ENCODE data around the gene GABRE. TPM values are rescaled to one million over a fixed set of nuclear protein-coding genes. Genes with fewer than 3 reads are reported as not detected.

GABRE gene
- total RNA-seq, 1 donor from 2014 or later, result 13.5 TPM

DNA sequence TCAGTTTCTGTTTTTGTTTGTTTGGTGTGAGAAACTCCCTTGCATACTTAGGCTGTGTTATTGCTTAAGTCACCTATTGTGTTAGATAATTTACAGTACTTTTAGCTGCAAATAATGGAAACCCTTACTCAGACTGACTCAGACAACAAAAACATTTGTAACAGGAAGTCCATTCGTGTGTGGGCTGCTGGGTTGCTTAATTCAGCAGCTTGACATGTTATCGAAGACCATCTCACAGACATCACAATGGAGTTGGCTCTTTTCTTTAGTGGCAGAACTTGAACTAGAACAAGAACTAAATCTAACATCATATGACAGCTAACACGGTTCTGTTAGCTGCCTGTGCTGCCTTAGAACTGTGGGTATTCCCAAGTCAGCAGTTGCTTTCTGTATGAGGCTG, 9.9 kb upstream of the GABRE start:
- H3K4me1 ChIP-seq, result no peaks in the 10 kb centered on the region
- DNase-seq (ENCODE audit: low spot score in 2 of 2), result no peak
- H3K4me3 ChIP-seq, result no peak overlapping the region
- intact Hi-C loops (cut with DNase I), result no loop called here
- no peaks in the 10 kb centered on the region for H3K9me3 ChIP-seq
- no peaks in the 10 kb centered on the region for H3K36me3 ChIP-seq
- no peak overlapping the region for H3K27ac ChIP-seq
- H3K27me3 ChIP-seq, result no peaks in the 10 kb centered on the region
- TF ChIP-seq, protein P1, sequence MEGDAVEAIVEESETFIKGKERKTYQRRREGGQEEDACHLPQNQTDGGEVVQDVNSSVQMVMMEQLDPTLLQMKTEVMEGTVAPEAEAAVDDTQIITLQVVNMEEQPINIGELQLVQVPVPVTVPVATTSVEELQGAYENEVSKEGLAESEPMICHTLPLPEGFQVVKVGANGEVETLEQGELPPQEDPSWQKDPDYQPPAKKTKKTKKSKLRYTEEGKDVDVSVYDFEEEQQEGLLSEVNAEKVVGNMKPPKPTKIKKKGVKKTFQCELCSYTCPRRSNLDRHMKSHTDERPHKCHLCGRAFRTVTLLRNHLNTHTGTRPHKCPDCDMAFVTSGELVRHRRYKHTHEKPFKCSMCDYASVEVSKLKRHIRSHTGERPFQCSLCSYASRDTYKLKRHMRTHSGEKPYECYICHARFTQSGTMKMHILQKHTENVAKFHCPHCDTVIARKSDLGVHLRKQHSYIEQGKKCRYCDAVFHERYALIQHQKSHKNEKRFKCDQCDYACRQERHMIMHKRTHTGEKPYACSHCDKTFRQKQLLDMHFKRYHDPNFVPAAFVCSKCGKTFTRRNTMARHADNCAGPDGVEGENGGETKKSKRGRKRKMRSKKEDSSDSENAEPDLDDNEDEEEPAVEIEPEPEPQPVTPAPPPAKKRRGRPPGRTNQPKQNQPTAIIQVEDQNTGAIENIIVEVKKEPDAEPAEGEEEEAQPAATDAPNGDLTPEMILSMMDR (IDR thresholded peaks at IDR 0.05), result no peak

- Histone ChIP-seq H3K27ac (no peak overlapping the region), H3K4me3 (no peak overlapping the region), H3K36me3 (no peaks in the 10 kb centered on the region), H3K9me3 (no peaks in the 10 kb centered on the region), H3K4me1 (no peaks in the 10 kb centered on the region), H3K27me3 (no peaks in the 10 kb centered on the region)
- DNase-seq (ENCODE audit: low spot score in 2 of 2), result no peak
- TF ChIP-seq, protein P1 (IDR thresholded peaks at IDR 0.05), result no peak
- intact Hi-C loops (cut with DNase I), result no loop called here
Observed at GRCh38 chrX:151983186-151983585, 8.7 kb upstream of the GABRE start.

- TF ChIP-seq, protein P1 (IDR thresholded peaks at IDR 0.05), result no peak
- H3K4me3 ChIP-seq, result no peak overlapping the region
- no peaks in the 10 kb centered on the region for H3K4me1 ChIP-seq
- intact Hi-C loops (cut with DNase I), result no loop called here
- H3K27ac ChIP-seq, result no peak overlapping the region
- H3K36me3 ChIP-seq, result no peaks in the 10 kb centered on the region
- no peaks in the 10 kb centered on the region for H3K27me3 ChIP-seq
- DNase-seq (ENCODE audit: low spot score in 2 of 2), result no peak
- H3K9me3 ChIP-seq, result no peaks in the 10 kb centered on the region
Observed at GRCh38 chrX:151982222-151982621, 7.7 kb upstream of the GABRE start.

GRCh38 chrX:151981129-151981528, 6.7 kb upstream of the GABRE start:
- Histone ChIP-seq H3K9me3 (no peaks in the 10 kb centered on the region), H3K36me3 (no peaks in the 10 kb centered on the region), H3K27me3 (no peaks in the 10 kb centered on the region), H3K4me1 (no peaks in the 10 kb centered on the region), H3K27ac (no peak overlapping the region), H3K4me3 (no peak overlapping the region)
- TF ChIP-seq, protein P1 (IDR thresholded peaks at IDR 0.05), result no peak
- intact Hi-C loops (cut with DNase I), result no loop called here
- DNase-seq (ENCODE audit: low spot score in 2 of 2), result no peak

DNA sequence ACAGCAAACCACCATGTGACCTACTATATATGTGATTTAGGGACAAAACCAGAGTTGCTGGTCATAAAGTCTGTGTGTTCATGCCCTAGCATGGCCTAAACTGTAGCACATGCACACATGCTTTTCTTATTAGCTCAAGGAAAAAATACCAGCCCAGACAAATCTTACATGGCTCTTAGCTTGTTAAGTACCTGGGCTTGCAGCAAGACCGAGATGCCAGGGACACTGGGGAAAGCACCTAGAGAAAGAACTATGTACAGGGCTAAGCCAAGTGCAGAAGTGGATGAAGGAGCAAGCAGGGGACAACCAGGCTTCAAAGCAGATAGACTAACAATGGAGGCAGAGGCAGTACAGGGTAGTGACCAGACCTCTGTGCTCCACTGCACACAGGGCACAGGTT, 3.4 kb upstream of the GABRE start:
- Histone ChIP-seq H3K4me3 (no peak overlapping the region), H3K27me3 (no peaks in the 10 kb centered on the region), H3K9me3 (no peaks in the 10 kb centered on the region), H3K27ac (no peak overlapping the region), H3K4me1 (no peaks in the 10 kb centered on the region), H3K36me3 (no peaks in the 10 kb centered on the region)
- TF ChIP-seq, protein P1 (IDR thresholded peaks at IDR 0.05), result no peak
- intact Hi-C loops (cut with DNase I), result loop anchor here (10.0 kb wide), 1 partner anchor 857 kb away; the partner anchor contains the start of genes CETN2 and NSDHL
- DNase-seq (ENCODE audit: low spot score in 2 of 2), result no peak

- no peak overlapping the region for H3K4me3 ChIP-seq
- H3K36me3 ChIP-seq, result no peaks in the 10 kb centered on the region
- no peaks in the 10 kb centered on the region for H3K9me3 ChIP-seq
- TF ChIP-seq, protein P1 (IDR thresholded peaks at IDR 0.05), result no peak
- H3K4me1 ChIP-seq, result no peaks in the 10 kb centered on the region
- no peaks in the 10 kb centered on the region for H3K27me3 ChIP-seq
- no peak for DNase-seq (ENCODE audit: low spot score in 2 of 2)
- intact Hi-C loops (cut with DNase I), result loop anchor here (10.0 kb wide), 1 partner anchor 858 kb away; the partner anchor contains the start of genes CETN2 and NSDHL
- no peak overlapping the region for H3K27ac ChIP-seq
Observed at GRCh38 chrX:151977009-151977408, 2.5 kb upstream of the GABRE start.
